ENCODE measurements around the gene TCP11L2.
"Not testable (repeated sequence)": the region's sequence is repeated elsewhere in the genome, so short reads cannot be mapped to it uniquely, and the experiment has no call there.

The TCP11L2 gene

GRCh38 chr12:106282457-106283097, 20.0 kb upstream of the TCP11L2 start:
- no peak overlapping the region for H3K4me3 ChIP-seq (ENCODE audit: severe bottlenecking)
- H3K4me1 ChIP-seq (ENCODE audit: insufficient read depth, poor library complexity, severe bottlenecking) = peaks cover 4% of the 10 kb centered on the region
- DNase-seq (ENCODE audit: low spot score) = no peak
- H3K9me3 ChIP-seq (ENCODE audit: severe bottlenecking) = no peaks in the 10 kb centered on the region
- TF ChIP-seq CTCF (IDR thresholded peaks at IDR 0.05; ENCODE audit: poor library complexity, severe bottlenecking) = peak; percentile 63
- no peaks in the 10 kb centered on the region for H3K27me3 ChIP-seq (ENCODE audit: insufficient read depth, poor library complexity, severe bottlenecking)
- no peak overlapping the region for H3K27ac ChIP-seq (ENCODE audit: poor library complexity, severe bottlenecking)
- no peaks in the 10 kb centered on the region for H3K36me3 ChIP-seq (ENCODE audit: low read depth)
- ATAC-seq (ENCODE audit: low read depth) = peak; percentile 54

GRCh38 chr12:106284358-106285105, 18.0 kb upstream of the TCP11L2 start:
- no peak for ATAC-seq (ENCODE audit: low read depth)
- no peak for TF ChIP-seq CTCF (IDR thresholded peaks at IDR 0.05; ENCODE audit: poor library complexity, severe bottlenecking)

GRCh38 chr12:106285982-106286381, 16.6 kb upstream of the TCP11L2 start:
- Histone ChIP-seq H3K4me3 (ENCODE audit: severe bottlenecking) (no peak overlapping the region), H3K27me3 (ENCODE audit: insufficient read depth, poor library complexity, severe bottlenecking) (no peaks in the 10 kb centered on the region), H3K4me1 (ENCODE audit: insufficient read depth, poor library complexity, severe bottlenecking) (peaks cover 24% of the 10 kb centered on the region), H3K27ac (ENCODE audit: poor library complexity, severe bottlenecking) (no peak overlapping the region), H3K9me3 (ENCODE audit: severe bottlenecking) (no peaks in the 10 kb centered on the region), H3K36me3 (ENCODE audit: low read depth) (no peaks in the 10 kb centered on the region)
- no peak for TF ChIP-seq CTCF (IDR thresholded peaks at IDR 0.05; ENCODE audit: poor library complexity, severe bottlenecking)
- no peak for ATAC-seq (ENCODE audit: low read depth)
- DNase-seq (ENCODE audit: low spot score) = no peak

More at GRCh38 chr12:106284358-106285105, 18.0 kb upstream of the TCP11L2 start:
- Histone ChIP-seq H3K27me3 (ENCODE audit: insufficient read depth, poor library complexity, severe bottlenecking) (no peaks in the 10 kb centered on the region), H3K4me1 (ENCODE audit: insufficient read depth, poor library complexity, severe bottlenecking) (peaks cover 22% of the 10 kb centered on the region), H3K9me3 (ENCODE audit: severe bottlenecking) (no peaks in the 10 kb centered on the region), H3K27ac (ENCODE audit: poor library complexity, severe bottlenecking) (no peak overlapping the region), H3K4me3 (ENCODE audit: severe bottlenecking) (no peak overlapping the region), H3K36me3 (ENCODE audit: low read depth) (no peaks in the 10 kb centered on the region)
- no peak for DNase-seq (ENCODE audit: low spot score)

- not testable (repeated sequence) for H3K36me3 ChIP-seq (ENCODE audit: low read depth); H3K27me3 ChIP-seq (ENCODE audit: insufficient read depth, poor library complexity, severe bottlenecking); ATAC-seq (ENCODE audit: low read depth); H3K4me3 ChIP-seq (ENCODE audit: severe bottlenecking); DNase-seq (ENCODE audit: low spot score); H3K9me3 ChIP-seq (ENCODE audit: severe bottlenecking)
- Histone ChIP-seq H3K4me1 (ENCODE audit: insufficient read depth, poor library complexity, severe bottlenecking) (peaks cover 25% of the 10 kb centered on the region), H3K27ac (ENCODE audit: poor library complexity, severe bottlenecking) (peak overlapping the region; percentile 86)
These were observed 15.9 kb upstream of the TCP11L2 start for GRCh38 chr12:106286576-106287162.

- Histone ChIP-seq H3K9me3 (ENCODE audit: severe bottlenecking) (no peaks in the 10 kb centered on the region), H3K4me3 (ENCODE audit: severe bottlenecking) (no peak overlapping the region), H3K27me3 (ENCODE audit: insufficient read depth, poor library complexity, severe bottlenecking) (no peaks in the 10 kb centered on the region), H3K36me3 (ENCODE audit: low read depth) (no peaks in the 10 kb centered on the region), H3K27ac (ENCODE audit: poor library complexity, severe bottlenecking) (peak overlapping the region; percentile 86), H3K4me1 (ENCODE audit: insufficient read depth, poor library complexity, severe bottlenecking) (peaks cover 25% of the 10 kb centered on the region)
- no peak for ATAC-seq (ENCODE audit: low read depth)
- TF ChIP-seq CTCF (IDR thresholded peaks at IDR 0.05; ENCODE audit: poor library complexity, severe bottlenecking) = no peak
- DNase-seq (ENCODE audit: low spot score) = no peak
These were observed 15.2 kb upstream of the TCP11L2 start for GRCh38 chr12:106287364-106287763.
